Measurements from ENCODE around the gene SEZ6L. TPM values are rescaled to one million over a fixed set of nuclear protein-coding genes. Genes with fewer than 3 reads are reported as not detected.

SEZ6L gene
- total RNA-seq, 4 donors from 2014 or later = 0.09 to 0.16 TPM; not detected in 2

DNA sequence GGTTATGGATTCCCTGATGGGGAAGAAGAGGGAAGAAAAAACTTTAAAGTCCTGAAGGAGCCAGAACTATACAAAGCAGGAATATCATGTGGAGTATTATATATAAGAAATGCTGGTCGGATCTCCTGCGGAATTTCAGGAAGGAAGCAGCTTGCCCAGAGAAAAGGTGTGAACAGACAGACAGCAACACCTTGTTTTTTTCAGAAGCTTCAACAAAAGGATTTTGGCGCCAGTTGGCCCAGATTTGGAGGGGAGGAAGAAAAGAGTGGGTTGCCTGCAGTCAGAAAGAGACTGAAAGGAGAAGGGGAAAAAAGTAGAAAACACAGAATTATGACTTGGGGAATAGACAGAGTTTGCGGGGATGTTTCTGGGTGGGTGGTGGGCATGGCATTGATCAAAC is 45.2 kb downstream of the SEZ6L start:
- DNase-seq (ENCODE audit: low spot score) (no peak), ATAC-seq (ENCODE audit: low FRiP score) (no peak)
- TF ChIP-seq, protein P1, sequence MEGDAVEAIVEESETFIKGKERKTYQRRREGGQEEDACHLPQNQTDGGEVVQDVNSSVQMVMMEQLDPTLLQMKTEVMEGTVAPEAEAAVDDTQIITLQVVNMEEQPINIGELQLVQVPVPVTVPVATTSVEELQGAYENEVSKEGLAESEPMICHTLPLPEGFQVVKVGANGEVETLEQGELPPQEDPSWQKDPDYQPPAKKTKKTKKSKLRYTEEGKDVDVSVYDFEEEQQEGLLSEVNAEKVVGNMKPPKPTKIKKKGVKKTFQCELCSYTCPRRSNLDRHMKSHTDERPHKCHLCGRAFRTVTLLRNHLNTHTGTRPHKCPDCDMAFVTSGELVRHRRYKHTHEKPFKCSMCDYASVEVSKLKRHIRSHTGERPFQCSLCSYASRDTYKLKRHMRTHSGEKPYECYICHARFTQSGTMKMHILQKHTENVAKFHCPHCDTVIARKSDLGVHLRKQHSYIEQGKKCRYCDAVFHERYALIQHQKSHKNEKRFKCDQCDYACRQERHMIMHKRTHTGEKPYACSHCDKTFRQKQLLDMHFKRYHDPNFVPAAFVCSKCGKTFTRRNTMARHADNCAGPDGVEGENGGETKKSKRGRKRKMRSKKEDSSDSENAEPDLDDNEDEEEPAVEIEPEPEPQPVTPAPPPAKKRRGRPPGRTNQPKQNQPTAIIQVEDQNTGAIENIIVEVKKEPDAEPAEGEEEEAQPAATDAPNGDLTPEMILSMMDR (IDR thresholded peaks at IDR 0.05) = no peak

DNA sequence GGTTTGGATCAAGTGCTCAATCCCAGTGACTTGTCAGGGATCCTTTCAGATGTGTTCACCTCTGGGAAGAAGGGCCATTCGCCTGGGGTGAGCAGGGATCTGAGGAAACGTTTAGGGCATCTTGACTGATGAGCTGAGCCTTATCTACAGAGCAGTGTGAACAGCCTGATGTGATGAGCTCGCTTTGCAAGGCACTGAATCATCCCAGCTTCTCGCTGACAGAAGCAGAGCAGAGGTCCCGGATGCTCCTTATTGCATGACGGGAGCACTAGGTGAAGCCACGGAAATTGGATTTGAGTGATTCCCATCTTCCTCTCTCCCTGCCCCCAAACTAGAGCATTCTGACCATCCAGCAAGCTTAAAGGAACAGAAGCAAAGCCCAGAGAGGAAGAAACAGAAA is 46.5 kb downstream of the SEZ6L start:
- DNase-seq (ENCODE audit: low spot score) (no peak), ATAC-seq (ENCODE audit: low FRiP score) (no peak)

DNA sequence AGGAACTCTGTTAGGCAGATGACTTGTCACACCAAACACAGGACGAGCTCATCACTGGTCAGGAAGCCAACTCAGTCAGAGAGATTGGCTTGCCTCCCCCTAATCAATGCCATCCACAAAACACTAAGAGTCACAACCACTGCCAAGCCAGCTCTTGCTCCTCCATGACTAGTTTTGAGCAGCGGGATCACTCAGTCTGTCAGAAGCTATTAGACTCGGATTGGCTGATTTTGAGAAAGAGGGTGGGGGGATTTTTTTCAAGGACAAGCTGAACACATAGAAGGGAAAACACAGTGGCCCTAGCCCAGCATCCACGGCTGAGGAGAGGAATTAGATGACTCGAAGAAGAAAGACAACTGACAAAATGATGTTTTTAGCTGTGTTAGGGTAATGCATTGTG is 55.9 kb downstream of the SEZ6L start:
- DNase-seq (ENCODE audit: low spot score) (no peak), ATAC-seq (ENCODE audit: low FRiP score) (no peak)
- TF ChIP-seq, protein P1 (IDR thresholded peaks at IDR 0.05) = no peak

More for the DNA sequence above, 46.5 kb downstream of the SEZ6L start:
- TF ChIP-seq, protein P1 (IDR thresholded peaks at IDR 0.05) = no peak

DNA sequence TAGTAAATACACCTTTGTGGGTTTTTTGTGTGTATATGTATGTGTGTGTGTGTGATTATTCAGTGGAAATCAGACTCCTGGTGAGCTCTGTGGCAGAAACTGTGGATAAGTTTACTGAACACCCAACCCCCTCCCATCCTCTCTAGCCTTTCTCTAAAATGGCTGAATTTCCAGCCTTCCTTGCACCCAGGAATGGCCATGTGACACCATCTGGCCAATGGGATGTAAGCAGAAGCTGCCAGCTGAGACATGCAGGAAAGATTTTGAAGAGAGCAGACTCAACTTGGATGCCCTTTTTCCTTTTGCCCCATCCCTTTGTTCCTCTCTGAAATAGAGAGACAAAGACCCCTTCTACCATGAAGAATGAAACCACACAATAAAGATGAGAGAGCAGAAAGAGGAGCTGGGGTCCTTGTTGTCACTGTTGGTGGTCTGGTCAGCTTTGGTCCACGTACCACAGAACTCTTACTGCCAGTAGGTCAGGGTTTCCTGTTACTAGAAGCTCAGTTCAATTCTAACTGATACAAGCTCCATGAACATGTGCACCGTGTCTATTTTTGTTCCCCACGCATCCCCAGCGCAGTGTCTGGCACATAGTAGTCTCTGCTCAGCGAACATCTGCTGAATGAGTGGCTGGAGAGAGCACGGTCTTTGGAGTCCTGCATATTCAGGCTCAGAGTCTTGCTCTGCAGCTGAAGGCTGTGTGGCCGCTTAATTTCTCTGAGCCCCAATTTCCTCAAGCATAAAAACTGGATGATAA is 57.5 kb downstream of the SEZ6L start:
- TF ChIP-seq, protein P1 (IDR thresholded peaks at IDR 0.05) = no peak
- ATAC-seq (ENCODE audit: low FRiP score) (no peak), DNase-seq (ENCODE audit: low spot score) (no peak)

DNA sequence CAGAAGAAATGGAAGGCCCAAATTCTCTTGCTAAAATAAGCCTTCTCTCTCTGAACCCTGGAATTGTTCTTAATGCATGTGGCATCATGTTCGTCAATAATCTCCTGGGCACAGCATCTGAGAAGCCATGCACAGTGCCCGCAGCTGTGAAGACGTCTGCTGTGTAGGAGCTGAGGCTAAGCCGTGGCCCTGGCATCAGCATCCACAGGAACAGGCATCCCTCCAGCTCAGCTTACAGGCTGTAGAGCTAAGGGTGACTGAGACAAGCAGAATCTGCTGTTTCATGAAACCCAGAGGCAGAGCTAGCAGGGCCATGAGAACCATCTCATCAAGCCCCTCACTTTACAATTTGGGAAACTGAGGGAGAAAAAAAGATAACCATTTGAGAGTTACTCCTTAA is 60.6 kb downstream of the SEZ6L start:
- TF ChIP-seq, protein P1 (IDR thresholded peaks at IDR 0.05) = no peak
- ATAC-seq (ENCODE audit: low FRiP score) (no peak), DNase-seq (ENCODE audit: low spot score) (no peak)

DNA sequence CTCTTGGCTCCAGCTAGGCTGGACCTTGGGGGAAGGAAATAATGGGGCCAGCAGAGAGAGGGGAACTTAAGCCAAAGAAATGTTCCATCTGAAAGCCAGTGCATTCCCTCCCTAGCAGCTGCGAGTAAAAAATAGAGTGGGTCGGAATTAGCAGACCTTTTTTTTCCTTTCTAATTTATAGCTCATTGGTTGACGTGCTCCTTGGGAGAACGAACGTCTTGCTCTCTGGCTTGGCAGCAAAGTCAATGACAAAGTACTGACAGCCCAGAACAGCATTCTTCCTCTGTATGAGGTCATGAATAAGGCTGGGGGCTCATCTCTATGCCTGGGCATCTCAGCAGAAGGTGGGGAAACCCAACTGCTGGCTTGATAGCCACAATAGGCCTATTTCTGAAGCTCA is 65.0 kb downstream of the SEZ6L start:
- DNase-seq (ENCODE audit: low spot score) (no peak), ATAC-seq (ENCODE audit: low FRiP score) (no peak)

More for the DNA sequence above, 65.0 kb downstream of the SEZ6L start:
- TF ChIP-seq, protein P1 (IDR thresholded peaks at IDR 0.05) = no peak

Data from omental fat pad (tissue), 4 donors.